Activated CD8-positive, alpha-beta memory T cell treated with anti-CD3 and anti-CD28 coated beads for 1 hour (primary cell): Measurements from ENCODE around the gene KCTD16.

ENCODE experiments used
- DNase-seq, 2 donors: peaks; one replicate each; pipeline ENCODE4 v3.0.0-alpha.2; 2020; ENCODE audit warnings: low read depth in 1 of 2; ENCODE audit errors: extremely low read depth in 1 of 2

The KCTD16 gene

GRCh38 chr5:144329681-144330080, 159.0 kb downstream of the KCTD16 start:
- DNase-seq, result no peak

- no peak for DNase-seq
These were observed 160.7 kb downstream of the KCTD16 start for GRCh38 chr5:144331361-144331760.

- DNase-seq, result no peak
These were observed 161.6 kb downstream of the KCTD16 start for GRCh38 chr5:144332265-144332664.

- no peak for DNase-seq
These were observed 162.8 kb downstream of the KCTD16 start for GRCh38 chr5:144333336-144333920.

- DNase-seq, result no peak
These were observed 164.9 kb downstream of the KCTD16 start for GRCh38 chr5:144335561-144335960.

GRCh38 chr5:144336191-144336961, 165.7 kb downstream of the KCTD16 start:
- no peak for DNase-seq

GRCh38 chr5:144352330-144352729, 181.7 kb downstream of the KCTD16 start:
- no peak for DNase-seq

- DNase-seq, result no peak
These were observed 182.2 kb downstream of the KCTD16 start for GRCh38 chr5:144352732-144353317.

- DNase-seq, result no peak
These were observed 185.8 kb downstream of the KCTD16 start for GRCh38 chr5:144356489-144356888.

GRCh38 chr5:144361406-144361805, 190.7 kb downstream of the KCTD16 start:
- no peak for DNase-seq

GRCh38 chr5:144365885-144366284, 195.2 kb downstream of the KCTD16 start:
- DNase-seq, result no peak

- DNase-seq, result no peak
These were observed 197.3 kb downstream of the KCTD16 start for GRCh38 chr5:144367991-144368390.

- no peak for DNase-seq
These were observed 197.9 kb downstream of the KCTD16 start for GRCh38 chr5:144368556-144368955.

GRCh38 chr5:144369006-144369405, 198.3 kb downstream of the KCTD16 start:
- no peak for DNase-seq

GRCh38 chr5:144370273-144370672, 199.6 kb downstream of the KCTD16 start:
- DNase-seq, result no peak

- no peak for DNase-seq
These were observed 204.0 kb downstream of the KCTD16 start for GRCh38 chr5:144374637-144375036.

- DNase-seq, result no peak
These were observed 206.5 kb downstream of the KCTD16 start for GRCh38 chr5:144377207-144377606.

GRCh38 chr5:144378681-144379080, 208.0 kb downstream of the KCTD16 start:
- DNase-seq, result no peak

- no peak for DNase-seq
These were observed 214.9 kb downstream of the KCTD16 start for GRCh38 chr5:144385597-144385996.

GRCh38 chr5:144386315-144386714, 215.6 kb downstream of the KCTD16 start:
- DNase-seq, result no peak

- DNase-seq, result no peak
These were observed 219.5 kb downstream of the KCTD16 start for GRCh38 chr5:144390133-144390532.

- DNase-seq, result no peak
These were observed 220.4 kb downstream of the KCTD16 start for GRCh38 chr5:144391044-144391443.
